Stimulated activated CD4-positive, alpha-beta T cell treated with anti-CD3 and anti-CD28 coated beads, Interleukin-15, amount 100 ng/mL, for 1 hour (primary cell): ENCODE measurements around the gene KLHL20.
"Not testable (repeated sequence)": the region's sequence is repeated elsewhere in the genome, so short reads cannot be mapped to it uniquely, and the experiment has no call there.

ENCODE experiments used
- DNase-seq, 2 donors: peaks; one replicate each; pipeline ENCODE4 v3.0.0-alpha.2; 2020; ENCODE audit warnings: low read depth in 1 of 2, low spot score in 1 of 2

The KLHL20 gene

GRCh38 chr1:173714759-173715537, at the start of gene KLHL20:
Gene KLHL20, plus strand, starts transcription at chr1:173714981. Its CDS starts 1,063 bp downstream, at chr1:173716044.
- DNase-seq, result peak; percentile 61 to 70

- no peak for DNase-seq
Observed at GRCh38 chr1:173666646-173667045, 48.1 kb upstream of the KLHL20 start.

- no peak for DNase-seq
Observed at GRCh38 chr1:173669491-173669941, 45.3 kb upstream of the KLHL20 start, which contains the start of gene ANKRD45. Gene ANKRD45, minus strand, starts transcription at chr1:173669851. Its CDS starts 10,433 bp downstream, at chr1:173659418.

- DNase-seq, result not testable (repeated sequence)
Observed at GRCh38 chr1:173674496-173674895, 40.3 kb upstream of the KLHL20 start.

- DNase-seq, result not testable (repeated sequence)
Observed at GRCh38 chr1:173680152-173680551, 34.6 kb upstream of the KLHL20 start.

- DNase-seq, result no peak
Observed at GRCh38 chr1:173682184-173682583, 32.6 kb upstream of the KLHL20 start.

GRCh38 chr1:173683838-173684237, 30.9 kb upstream of the KLHL20 start:
- DNase-seq, result not testable (repeated sequence)

GRCh38 chr1:173685121-173685520, 29.7 kb upstream of the KLHL20 start:
- not testable (repeated sequence) for DNase-seq

- no peak for DNase-seq
Observed at GRCh38 chr1:173688300-173688699, 26.5 kb upstream of the KLHL20 start.

- no peak for DNase-seq
Observed at GRCh38 chr1:173693238-173693637, 21.5 kb upstream of the KLHL20 start.

GRCh38 chr1:173701299-173701698, 13.5 kb upstream of the KLHL20 start:
- not testable (repeated sequence) for DNase-seq

- DNase-seq, result no peak
Observed at GRCh38 chr1:173702736-173703135, 12.0 kb upstream of the KLHL20 start.

GRCh38 chr1:173705117-173705516, 9.7 kb upstream of the KLHL20 start:
- no peak for DNase-seq

- no peak for DNase-seq
Observed at GRCh38 chr1:173708787-173709186, 6.0 kb upstream of the KLHL20 start.

- no peak for DNase-seq
Observed at GRCh38 chr1:173714441-173714758, 381 bp upstream of the KLHL20 start.

- DNase-seq, result no peak
Observed at GRCh38 chr1:173715538-173715844, 710 bp downstream of the KLHL20 start.

GRCh38 chr1:173717238-173717637, 2.5 kb downstream of the KLHL20 start:
- DNase-seq, result no peak

- not testable (repeated sequence) for DNase-seq
Observed at GRCh38 chr1:173731331-173731730, 16.6 kb downstream of the KLHL20 start.

GRCh38 chr1:173733912-173734311, 19.1 kb downstream of the KLHL20 start:
- DNase-seq, result no peak

GRCh38 chr1:173736104-173736503, 21.3 kb downstream of the KLHL20 start:
- not testable (repeated sequence) for DNase-seq

- DNase-seq, result no peak
Observed at GRCh38 chr1:173742203-173742886, 27.6 kb downstream of the KLHL20 start.

GRCh38 chr1:173744651-173745050, 29.9 kb downstream of the KLHL20 start:
- no peak for DNase-seq

- DNase-seq, result no peak
Observed at GRCh38 chr1:173749137-173749536, 34.4 kb downstream of the KLHL20 start.
